Islet precursor cell (in vitro differentiated cells): ENCODE results near the gene ZIC4.

Experiments
- DNase-seq: peaks from one replicate; pipeline ENCODE4 v3.0.0-alpha.2; 2018

Gene ZIC4

DNA sequence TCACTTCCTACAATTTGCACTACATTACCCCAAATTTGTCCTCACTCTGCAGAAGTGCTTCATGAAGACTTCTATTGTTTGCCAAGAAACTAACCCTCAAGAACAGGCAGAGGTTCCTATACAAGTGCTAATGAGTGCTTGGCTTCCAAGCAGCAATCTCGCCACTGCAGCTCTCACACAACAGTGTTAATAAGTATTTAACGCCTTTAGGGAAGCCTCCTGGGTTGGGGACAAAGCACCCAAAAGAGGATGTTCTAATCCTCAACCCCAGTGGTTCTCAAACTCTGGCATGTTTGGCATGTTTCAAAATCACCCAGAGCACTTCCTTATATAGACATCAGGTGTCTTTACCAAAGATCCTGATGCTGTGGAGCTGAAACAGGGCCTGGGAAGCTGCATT, 64.6 kb downstream of the ZIC4 start:
- no peak for DNase-seq

- no peak for DNase-seq
Observed at GRCh38 chr3:147336543-147337278, 69.6 kb downstream of the ZIC4 start.
